ENCODE data around the gene YTHDC2.

DNA sequence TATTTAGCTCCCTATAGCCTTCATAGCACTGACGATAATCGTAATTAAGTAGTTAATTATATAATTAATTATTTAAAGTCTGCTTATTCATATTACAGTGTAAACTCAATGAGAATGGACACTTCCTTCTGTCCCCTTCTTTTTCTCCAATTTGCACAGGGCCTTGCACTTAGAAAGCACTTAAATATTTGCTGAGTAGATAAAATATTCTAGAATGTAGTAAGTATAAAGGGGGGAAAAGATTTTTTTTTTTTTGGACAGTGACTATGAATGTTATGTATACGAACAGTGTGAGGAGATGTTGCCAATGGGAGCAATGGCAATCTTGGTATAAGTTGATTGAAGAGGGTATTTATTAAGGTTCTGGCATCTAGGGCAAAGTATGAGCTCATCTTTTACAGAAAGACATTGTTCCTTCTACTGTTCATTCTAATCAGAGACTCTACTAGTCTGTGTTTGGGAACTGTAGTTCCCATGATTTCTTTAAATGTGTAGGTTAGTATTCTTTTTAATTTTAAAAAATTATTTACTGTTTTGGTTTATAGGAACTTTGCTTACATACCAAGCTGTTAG is 49.4 kb downstream of the YTHDC2 start:
- TF ChIP-seq, protein P1, sequence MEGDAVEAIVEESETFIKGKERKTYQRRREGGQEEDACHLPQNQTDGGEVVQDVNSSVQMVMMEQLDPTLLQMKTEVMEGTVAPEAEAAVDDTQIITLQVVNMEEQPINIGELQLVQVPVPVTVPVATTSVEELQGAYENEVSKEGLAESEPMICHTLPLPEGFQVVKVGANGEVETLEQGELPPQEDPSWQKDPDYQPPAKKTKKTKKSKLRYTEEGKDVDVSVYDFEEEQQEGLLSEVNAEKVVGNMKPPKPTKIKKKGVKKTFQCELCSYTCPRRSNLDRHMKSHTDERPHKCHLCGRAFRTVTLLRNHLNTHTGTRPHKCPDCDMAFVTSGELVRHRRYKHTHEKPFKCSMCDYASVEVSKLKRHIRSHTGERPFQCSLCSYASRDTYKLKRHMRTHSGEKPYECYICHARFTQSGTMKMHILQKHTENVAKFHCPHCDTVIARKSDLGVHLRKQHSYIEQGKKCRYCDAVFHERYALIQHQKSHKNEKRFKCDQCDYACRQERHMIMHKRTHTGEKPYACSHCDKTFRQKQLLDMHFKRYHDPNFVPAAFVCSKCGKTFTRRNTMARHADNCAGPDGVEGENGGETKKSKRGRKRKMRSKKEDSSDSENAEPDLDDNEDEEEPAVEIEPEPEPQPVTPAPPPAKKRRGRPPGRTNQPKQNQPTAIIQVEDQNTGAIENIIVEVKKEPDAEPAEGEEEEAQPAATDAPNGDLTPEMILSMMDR (IDR thresholded peaks at IDR 0.05; ENCODE audit: low read depth, low read length, missing input control), result no peak
- TF ChIP-seq YY1 (IDR thresholded peaks at IDR 0.05), result no peak
- TF ChIP-seq RAD21 (IDR thresholded peaks at IDR 0.05), result no peak
- TF ChIP-seq HNF4G (IDR thresholded peaks at IDR 0.05), result no peak
- TF ChIP-seq GABPA (IDR thresholded peaks at IDR 0.05 in 1 of 2, conservative IDR thresholded peaks at IDR 0.05 in 1 of 2), result no peak
- TF ChIP-seq EGR1 (IDR thresholded peaks at IDR 0.05; ENCODE audit: low read depth in 2 of 2), result no peak
- TF ChIP-seq, protein P2, sequence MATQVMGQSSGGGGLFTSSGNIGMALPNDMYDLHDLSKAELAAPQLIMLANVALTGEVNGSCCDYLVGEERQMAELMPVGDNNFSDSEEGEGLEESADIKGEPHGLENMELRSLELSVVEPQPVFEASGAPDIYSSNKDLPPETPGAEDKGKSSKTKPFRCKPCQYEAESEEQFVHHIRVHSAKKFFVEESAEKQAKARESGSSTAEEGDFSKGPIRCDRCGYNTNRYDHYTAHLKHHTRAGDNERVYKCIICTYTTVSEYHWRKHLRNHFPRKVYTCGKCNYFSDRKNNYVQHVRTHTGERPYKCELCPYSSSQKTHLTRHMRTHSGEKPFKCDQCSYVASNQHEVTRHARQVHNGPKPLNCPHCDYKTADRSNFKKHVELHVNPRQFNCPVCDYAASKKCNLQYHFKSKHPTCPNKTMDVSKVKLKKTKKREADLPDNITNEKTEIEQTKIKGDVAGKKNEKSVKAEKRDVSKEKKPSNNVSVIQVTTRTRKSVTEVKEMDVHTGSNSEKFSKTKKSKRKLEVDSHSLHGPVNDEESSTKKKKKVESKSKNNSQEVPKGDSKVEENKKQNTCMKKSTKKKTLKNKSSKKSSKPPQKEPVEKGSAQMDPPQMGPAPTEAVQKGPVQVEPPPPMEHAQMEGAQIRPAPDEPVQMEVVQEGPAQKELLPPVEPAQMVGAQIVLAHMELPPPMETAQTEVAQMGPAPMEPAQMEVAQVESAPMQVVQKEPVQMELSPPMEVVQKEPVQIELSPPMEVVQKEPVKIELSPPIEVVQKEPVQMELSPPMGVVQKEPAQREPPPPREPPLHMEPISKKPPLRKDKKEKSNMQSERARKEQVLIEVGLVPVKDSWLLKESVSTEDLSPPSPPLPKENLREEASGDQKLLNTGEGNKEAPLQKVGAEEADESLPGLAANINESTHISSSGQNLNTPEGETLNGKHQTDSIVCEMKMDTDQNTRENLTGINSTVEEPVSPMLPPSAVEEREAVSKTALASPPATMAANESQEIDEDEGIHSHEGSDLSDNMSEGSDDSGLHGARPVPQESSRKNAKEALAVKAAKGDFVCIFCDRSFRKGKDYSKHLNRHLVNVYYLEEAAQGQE (IDR thresholded peaks at IDR 0.05), result no peak
- TF ChIP-seq, protein P3, sequence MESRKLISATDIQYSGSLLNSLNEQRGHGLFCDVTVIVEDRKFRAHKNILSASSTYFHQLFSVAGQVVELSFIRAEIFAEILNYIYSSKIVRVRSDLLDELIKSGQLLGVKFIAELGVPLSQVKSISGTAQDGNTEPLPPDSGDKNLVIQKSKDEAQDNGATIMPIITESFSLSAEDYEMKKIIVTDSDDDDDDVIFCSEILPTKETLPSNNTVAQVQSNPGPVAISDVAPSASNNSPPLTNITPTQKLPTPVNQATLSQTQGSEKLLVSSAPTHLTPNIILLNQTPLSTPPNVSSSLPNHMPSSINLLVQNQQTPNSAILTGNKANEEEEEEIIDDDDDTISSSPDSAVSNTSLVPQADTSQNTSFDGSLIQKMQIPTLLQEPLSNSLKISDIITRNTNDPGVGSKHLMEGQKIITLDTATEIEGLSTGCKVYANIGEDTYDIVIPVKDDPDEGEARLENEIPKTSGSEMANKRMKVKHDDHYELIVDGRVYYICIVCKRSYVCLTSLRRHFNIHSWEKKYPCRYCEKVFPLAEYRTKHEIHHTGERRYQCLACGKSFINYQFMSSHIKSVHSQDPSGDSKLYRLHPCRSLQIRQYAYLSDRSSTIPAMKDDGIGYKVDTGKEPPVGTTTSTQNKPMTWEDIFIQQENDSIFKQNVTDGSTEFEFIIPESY (IDR thresholded peaks at IDR 0.05), result no peak
- no peak for TF ChIP-seq SP1 (IDR thresholded peaks at IDR 0.05)
- no peak for TF ChIP-seq HNF4A (conservative IDR thresholded peaks at IDR 0.05)
- TF ChIP-seq RXRA (IDR thresholded peaks at IDR 0.05), result no peak
